HG03103 (cell line): Measurements from ENCODE around the gene ADCYAP1.

Experiments
- ATAC-seq: cut with Tn5 transposase; IDR thresholded peaks from one replicate; pipeline ENCODE4 v1.9.1; 2021; ENCODE audit warnings: low read depth; ENCODE audit not compliant: unreplicated experiment

The ADCYAP1 gene

DNA sequence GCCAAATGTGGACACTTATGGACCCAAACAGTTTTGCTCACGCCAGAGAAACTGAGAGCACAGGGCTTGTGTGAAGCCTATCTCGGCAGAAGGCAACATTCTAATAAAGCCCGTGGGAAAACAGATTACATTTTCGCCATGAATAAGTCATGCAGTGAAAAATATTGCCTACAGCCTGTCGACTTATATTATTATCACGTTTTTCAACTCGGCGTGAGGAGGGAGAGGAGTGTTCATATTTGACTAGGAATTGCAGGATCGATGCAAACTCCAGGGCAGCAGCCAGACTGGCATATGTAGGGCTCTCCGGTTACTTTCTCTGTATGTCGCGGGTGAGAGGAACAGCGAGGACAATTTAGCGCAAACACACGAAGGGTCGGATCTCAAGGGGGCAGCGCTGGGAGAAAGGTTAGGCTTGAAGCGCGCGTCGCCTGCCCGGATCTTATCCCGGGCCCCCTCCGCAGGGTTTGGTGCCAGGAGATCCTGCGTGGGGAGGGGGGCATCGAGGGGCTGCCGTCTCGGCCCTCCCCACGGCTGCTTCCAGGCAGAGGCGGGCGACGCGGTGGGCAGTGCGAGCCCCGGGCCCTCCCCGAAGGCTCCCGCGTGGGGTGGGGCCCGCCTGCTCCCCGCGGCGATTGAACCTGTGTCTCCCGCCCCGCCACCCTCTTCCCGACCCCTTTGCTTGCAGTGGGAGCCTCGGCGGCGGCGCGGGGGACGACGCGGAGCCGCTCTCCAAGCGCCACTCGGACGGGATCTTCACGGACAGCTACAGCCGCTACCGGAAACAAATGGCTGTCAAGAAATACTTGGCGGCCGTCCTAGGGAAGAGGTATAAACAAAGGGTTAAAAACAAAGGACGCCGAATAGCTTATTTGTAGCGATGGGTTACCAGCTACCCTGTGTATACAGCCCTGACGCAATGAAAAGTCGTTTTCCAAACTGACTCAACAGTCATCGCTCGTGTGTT lies 4.4 kb downstream of the ADCYAP1 start:
- no peak for ATAC-seq

GRCh38 chr18:910247-910646 lies 5.6 kb downstream of the ADCYAP1 start:
- ATAC-seq = no peak

- ATAC-seq = no peak
These were observed 6.4 kb downstream of the ADCYAP1 start for GRCh38 chr18:911025-911424.

DNA sequence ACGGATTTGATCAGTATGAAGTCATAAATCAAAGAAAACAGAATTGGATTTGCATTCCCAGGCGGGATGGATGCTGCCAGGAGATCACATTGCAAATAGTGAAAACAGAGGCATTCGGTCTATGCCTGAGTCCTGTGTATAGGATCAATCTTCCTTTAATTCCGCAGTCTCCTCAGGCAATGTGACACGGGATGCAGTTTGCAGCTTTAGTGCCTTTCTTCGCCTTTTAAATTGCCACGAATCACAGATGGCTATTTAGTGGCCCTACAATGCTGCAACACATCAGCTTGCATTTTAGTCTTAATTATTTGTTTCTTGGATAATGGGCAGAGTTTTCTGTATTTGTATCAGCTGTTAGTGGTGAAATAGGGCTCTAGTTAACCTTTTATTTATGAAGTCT lies 6.8 kb downstream of the ADCYAP1 start:
- no peak for ATAC-seq

- no peak for ATAC-seq
These were observed 11.9 kb downstream of the ADCYAP1 start for GRCh38 chr18:916562-916961.

- ATAC-seq = no peak
These were observed 14.4 kb downstream of the ADCYAP1 start for GRCh38 chr18:919078-919477.

- no peak for ATAC-seq
These were observed 18.6 kb downstream of the ADCYAP1 start for GRCh38 chr18:923144-923866.

- no peak for ATAC-seq
These were observed 20.3 kb downstream of the ADCYAP1 start for GRCh38 chr18:924987-925386.

DNA sequence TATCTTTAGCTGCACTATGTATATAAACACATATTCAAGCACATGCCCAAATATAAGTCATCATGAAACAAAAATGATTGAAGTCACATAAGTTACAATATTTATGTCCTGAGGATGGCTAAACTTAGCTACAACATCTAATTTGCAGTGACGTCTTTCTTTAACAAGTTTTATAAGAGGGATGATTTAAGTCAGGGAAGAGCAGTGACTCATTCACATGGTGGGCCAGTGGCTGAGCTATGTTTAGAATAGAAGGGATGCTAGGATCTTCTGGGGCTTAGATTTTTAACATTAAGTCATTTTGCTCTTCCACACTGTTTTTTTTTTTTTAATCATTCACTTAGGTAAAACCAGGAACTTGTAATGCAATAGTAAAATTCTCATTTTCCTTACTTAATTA lies 22.3 kb downstream of the ADCYAP1 start:
- no peak for ATAC-seq

GRCh38 chr18:933082-933481 lies 28.4 kb downstream of the ADCYAP1 start:
- ATAC-seq = no peak

- no peak for ATAC-seq
These were observed 30.0 kb downstream of the ADCYAP1 start for GRCh38 chr18:934518-935133.

GRCh38 chr18:936941-937340 lies 32.3 kb downstream of the ADCYAP1 start:
- ATAC-seq = no peak

DNA sequence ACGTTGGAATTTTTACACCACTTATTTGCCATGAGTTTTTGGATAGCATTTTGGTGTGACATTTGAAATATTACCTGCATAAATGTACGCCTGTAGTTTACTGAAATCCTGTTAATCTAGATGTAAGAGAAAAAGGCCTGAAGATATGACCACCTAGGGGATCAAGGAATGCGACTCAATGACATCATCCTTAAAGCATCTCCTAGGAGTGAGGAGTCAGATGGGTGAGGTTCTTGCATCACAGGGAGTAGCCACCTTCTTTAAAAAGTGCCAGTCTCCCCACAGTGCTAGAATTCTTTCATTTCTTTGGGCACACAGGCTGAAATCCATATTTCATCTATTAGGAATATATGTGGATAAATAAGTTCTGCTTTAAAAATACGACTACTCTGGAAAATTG lies 34.5 kb downstream of the ADCYAP1 start:
- no peak for ATAC-seq

GRCh38 chr18:939958-940357 lies 35.3 kb downstream of the ADCYAP1 start:
- no peak for ATAC-seq

DNA sequence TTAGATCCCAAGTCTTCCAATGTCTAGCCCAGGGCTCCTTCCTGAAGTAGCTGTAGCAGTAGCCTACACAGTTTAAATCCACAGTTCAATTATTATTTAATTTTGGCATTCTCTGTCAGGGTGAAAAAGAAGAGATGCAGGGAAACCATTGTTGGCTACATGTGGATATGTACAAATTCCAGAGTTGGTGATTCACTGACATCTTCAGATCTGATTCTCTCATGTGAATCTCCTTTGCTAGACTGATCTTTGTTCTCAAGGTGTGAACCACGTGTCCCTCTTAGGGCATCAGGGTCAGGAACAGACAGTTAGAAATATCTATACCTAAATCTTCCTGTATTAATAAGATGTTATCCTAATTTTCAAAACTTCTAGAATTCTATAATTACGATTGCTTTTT lies 36.7 kb downstream of the ADCYAP1 start:
- no peak for ATAC-seq

- no peak for ATAC-seq
These were observed 39.8 kb downstream of the ADCYAP1 start for GRCh38 chr18:944440-944839.

- ATAC-seq = no peak
These were observed 45.3 kb downstream of the ADCYAP1 start for GRCh38 chr18:949724-950631.

DNA sequence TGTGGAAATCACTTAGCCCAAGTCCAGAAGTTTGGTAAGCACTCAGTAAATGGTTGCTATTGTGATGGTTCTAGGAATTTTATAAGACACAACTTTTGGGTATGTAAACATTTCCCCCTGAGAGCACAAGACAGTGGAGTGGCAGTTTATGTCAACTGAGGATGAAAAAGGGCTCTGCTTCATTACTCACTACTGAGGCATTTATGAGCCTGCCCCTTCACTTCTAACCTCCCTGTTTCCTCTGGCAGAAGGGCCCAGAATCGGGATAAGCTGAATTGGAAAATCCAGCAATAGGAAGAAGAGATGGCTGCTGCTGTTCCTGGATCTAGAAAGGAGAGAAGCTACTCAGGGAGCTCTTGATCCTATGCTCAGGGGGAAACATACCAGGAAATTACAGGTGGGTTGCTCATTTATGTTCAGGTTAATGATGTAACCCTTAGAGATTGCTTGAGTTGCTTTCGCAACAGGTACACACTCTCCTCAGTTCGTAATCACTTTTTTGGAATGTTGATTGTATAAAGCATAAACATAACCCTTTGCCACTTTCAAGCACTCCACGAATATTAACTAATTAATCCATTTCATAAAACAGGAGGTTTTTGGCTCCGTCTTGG lies 46.3 kb downstream of the ADCYAP1 start:
- no peak for ATAC-seq

DNA sequence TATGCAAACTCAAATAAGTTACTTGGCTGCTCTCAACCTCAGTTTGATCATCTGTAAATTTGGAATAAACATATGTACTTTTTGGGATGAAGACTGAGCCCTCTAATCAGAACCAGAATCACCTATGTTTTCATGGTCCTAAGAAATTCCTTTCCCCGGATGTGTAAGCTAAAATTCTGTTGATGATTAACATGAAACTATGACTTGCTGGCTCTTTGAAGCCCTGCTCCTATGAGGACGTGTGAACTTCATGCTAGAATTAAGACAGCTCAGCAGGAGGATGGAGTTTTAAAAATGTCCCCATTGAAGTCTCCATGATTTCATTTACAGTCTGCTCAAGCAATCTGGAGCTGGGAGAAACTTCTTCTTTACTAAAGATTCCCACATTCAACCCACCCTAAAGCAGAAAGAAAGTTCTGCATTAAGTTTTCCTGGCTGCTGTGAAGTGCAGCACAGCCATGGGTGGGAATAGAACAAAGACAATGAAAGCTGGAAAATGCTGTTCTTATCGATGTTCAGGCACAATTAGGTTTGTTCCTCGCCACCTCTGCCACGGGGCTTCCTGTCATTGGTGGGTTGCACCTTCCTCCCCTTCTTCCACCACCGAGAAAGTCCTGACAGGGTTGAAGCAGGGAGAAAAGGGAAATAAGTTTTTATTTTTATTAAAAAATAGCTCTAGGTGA lies 50.9 kb downstream of the ADCYAP1 start:
- ATAC-seq = no peak
